Measurements from ENCODE around the gene HOXB6.

The HOXB6 gene

GRCh38 chr17:48571024-48571818, 33.6 kb downstream of the HOXB6 start:
- intact Hi-C loops (cut with DNase I; ENCODE audit: low total_unique reads) = no loop called here
- no peak for DNase-seq
- Histone ChIP-seq H3K36me3 (no peaks in the 10 kb centered on the region), H3K4me1 (peaks cover 0 to 24% (median 6%) of the 10 kb centered on the region in 4 donors), H3K27me3 (peaks cover 0 to 4% of the 10 kb centered on the region in 2 donors), H3K27ac (peak overlapping the region in 1 of 2 donors; percentile 68), H3K4me3 (peak overlapping the region in 1 of 2 donors; percentile 33), H3K9me3 (no peaks in the 10 kb centered on the region)
- TF ChIP-seq CTCF (IDR thresholded peaks at IDR 0.05) = no peak

DNA sequence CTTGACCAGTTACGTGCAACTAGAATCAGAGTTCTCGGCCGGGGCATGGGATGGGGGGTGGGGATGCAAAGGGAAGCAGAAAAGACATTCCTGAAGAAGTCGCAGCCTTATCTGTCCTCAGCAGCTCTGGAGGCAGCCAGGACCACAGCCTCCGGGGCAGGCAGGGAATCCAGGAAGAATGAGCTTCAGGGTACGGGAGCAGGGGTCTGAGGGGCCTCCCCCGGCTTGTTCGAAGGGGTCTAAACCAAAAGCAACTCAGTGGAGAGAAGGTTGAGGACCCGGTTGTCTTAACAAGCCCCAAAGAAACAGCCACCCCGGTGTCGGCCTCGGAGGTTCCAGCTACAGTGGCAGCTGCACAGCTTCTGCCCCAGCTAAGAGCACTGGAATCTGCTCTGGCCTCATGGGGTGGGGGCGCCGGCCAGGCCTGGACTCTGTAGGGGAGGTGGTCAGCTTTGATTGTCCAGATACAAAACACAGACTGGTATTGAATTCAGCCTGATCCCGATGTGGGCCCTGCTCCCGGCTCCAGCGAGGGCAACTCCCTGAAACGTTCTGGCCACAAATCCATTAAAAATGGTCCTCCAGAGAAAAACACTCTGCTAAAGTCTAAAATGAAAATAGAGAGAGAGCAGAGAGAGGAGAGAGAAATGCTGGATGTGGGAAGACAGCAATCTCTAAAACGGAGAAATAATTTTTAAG, 34.3 kb downstream of the HOXB6 start:
- Histone ChIP-seq H3K9me3 (no peaks in the 10 kb centered on the region), H3K36me3 (no peaks in the 10 kb centered on the region), H3K4me3 (peak overlapping the region in 1 of 2 donors; percentile 33), H3K27ac (peak overlapping the region in 1 of 2 donors; percentile 68), H3K27me3 (peaks cover 0 to 4% of the 10 kb centered on the region in 2 donors), H3K4me1 (peaks cover 0 to 17% (median 6%) of the 10 kb centered on the region in 4 donors)
- no peak for DNase-seq
- intact Hi-C loops (cut with DNase I; ENCODE audit: low total_unique reads) = no loop called here
- TF ChIP-seq CTCF (IDR thresholded peaks at IDR 0.05) = no peak

DNA sequence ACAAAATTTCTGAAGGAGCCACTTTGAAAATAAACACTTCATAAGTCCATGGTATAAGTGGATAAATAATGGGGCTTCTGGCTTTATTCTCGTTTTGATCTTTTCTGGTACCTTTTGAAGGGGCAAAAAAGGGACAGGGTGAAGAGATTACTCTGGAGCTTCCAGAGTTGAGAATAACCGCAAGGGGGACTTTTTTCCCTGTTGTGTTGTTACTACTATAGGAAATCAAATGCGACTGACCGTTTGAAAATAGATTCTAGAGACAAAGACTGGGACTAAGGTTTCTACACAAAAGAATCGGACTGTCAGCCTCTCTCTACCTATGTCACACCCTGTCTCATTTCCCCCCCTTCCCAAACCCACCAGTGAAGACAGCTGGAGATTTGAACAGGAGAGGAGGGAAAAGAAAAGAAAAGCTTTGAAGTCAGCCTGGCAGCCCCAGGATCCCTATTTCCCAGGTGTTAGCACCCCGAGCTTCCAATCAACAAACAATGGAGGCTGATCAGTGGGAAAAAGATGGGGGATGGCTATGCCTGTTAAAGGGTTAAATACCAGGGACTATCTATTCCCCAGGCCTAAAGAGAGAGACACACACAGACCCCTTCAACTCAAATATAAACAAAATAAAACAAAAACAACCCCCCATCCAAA, 35.0 kb downstream of the HOXB6 start:
- Histone ChIP-seq H3K9me3 (no peaks in the 10 kb centered on the region), H3K4me1 (peaks cover 0 to 17% (median 6%) of the 10 kb centered on the region in 4 donors), H3K36me3 (no peaks in the 10 kb centered on the region), H3K4me3 (peak overlapping the region in 1 of 2 donors; percentile 33), H3K27ac (peak overlapping the region in 1 of 2 donors; percentile 68), H3K27me3 (peaks cover 0 to 4% of the 10 kb centered on the region in 2 donors)
- DNase-seq = no peak
- intact Hi-C loops (cut with DNase I; ENCODE audit: low total_unique reads) = no loop called here
- TF ChIP-seq CTCF (IDR thresholded peaks at IDR 0.05) = no peak

DNA sequence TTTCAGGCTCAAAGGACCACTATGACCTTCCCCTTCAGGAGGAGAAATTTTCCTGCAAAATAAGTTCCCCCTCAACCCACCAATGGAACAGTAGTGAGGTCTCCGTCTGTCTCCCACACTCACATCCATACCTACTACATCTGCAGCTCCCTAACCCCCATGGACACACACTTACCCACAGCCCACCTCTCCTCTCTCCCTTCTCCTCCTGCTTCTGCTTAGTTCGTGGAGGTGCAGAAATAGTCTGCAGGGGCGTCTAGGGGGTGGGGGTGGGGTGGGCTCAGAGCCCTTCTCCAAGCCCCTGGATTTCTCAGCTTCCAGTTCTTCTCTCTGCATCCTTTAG, 35.6 kb downstream of the HOXB6 start:
- H3K4me3 ChIP-seq = no peak overlapping the region
- H3K27ac ChIP-seq = peak overlapping the region in 1 of 2 donors; percentile 68
- H3K4me1 ChIP-seq = peaks cover 0 to 22% (median 10%) of the 10 kb centered on the region in 4 donors
- no peaks in the 10 kb centered on the region for H3K36me3 ChIP-seq
- H3K27me3 ChIP-seq = peaks cover 0 to 5% of the 10 kb centered on the region in 2 donors
- no peak for DNase-seq
- no peaks in the 10 kb centered on the region for H3K9me3 ChIP-seq
- TF ChIP-seq CTCF (IDR thresholded peaks at IDR 0.05) = no peak
- intact Hi-C loops (cut with DNase I; ENCODE audit: low total_unique reads) = no loop called here

DNA sequence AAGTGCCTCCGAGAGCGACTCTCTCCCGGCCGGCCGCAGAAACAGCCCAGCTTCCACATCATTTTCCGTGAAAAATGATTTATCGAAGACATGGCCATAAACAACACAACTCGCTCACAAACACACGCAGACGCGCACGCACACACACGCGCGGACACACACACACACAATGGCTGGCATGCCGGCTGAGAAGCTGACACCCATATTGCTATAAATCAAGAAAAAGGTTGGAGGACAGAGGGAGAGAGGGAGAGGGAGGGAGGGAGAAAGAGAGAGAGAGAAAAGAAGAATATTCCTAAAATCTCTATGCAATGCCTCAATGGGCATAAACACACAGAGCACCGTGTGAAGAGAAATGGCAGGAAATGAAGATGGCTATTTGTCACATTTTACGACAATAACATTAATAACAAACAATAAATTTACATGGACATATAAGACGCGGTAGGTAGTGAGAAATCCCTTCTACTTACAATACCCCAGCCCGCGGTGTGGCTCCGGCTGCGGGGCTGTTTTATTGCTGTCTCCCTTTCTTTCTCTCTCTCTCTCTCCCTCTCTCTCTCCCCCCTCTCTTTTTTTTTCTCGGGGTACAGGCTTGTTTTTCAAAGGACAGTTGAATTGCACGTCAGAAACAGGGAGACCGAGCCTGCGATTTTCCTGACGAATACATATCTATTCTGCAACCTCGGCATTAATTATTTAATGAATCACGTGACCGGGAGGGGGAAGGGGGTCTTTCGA, 36.1 kb downstream of the HOXB6 start:
- Histone ChIP-seq H3K27me3 (peaks cover 0 to 11% of the 10 kb centered on the region in 2 donors), H3K4me1 (peaks cover 0 to 27% (median 16%) of the 10 kb centered on the region in 4 donors), H3K36me3 (no peaks in the 10 kb centered on the region), H3K27ac (no peak overlapping the region), H3K4me3 (no peak overlapping the region), H3K9me3 (no peaks in the 10 kb centered on the region)
- TF ChIP-seq CTCF (IDR thresholded peaks at IDR 0.05) = no peak
- intact Hi-C loops (cut with DNase I; ENCODE audit: low total_unique reads) = no loop called here
- DNase-seq = no peak
